Endothelial cell of umbilical vein (primary cell): Measurements from ENCODE around the gene SH3BP2. TPM values are rescaled to one million over a fixed set of nuclear protein-coding genes. Genes with fewer than 3 reads are reported as not detected.

Source experiments
- BruUV-seq: library from RNA; stranded (reverse); fragments of 400-500 nt; replicated peaks from 2 replicates; lab custom pipeline; 2021; lab: Mats Ljungman, UMichigan
- CTCF ChIA-PET: fragments of 300-600, 350-600 bp; sonication (Branson Sonifier 250); formaldehyde crosslinking; loops from one replicate; lab custom pipeline; 2021; ENCODE audit warnings: antibody characterized with exemption, inconsistent platforms; lab: Charles Lee
- POLR2A ChIA-PET: fragments of 300-600, 350-600 bp; sonication (Branson Sonifier 250); formaldehyde crosslinking; loops from one replicate; lab custom pipeline; 2021; ENCODE audit warnings: antibody characterized with exemption, inconsistent platforms; lab: Charles Lee
- DNase-seq: peaks from one replicate; pipeline ENCODE4 v3.0.0-alpha.2; 2011; ENCODE audit warnings: low read depth, low spot score
- FAIRE-seq: peaks from 2 replicates; lab custom pipeline; 2011; peaks lifted over from hg19 to GRCh38; lab: Jason Lieb, UNC
- H2AFZ ChIP-seq: 2 replicates; pipeline ENCODE4 v1.6.0; 2012; ENCODE audit warnings: low read depth, low read length, control low read depth, inconsistent platforms
- H3K27ac ChIP-seq: 2 replicates; pipeline ENCODE4 v1.5.1; 2011; ENCODE audit warnings: low read depth, mild to moderate bottlenecking, control low read depth, low read length, moderate library complexity; ENCODE audit not compliant: insufficient read depth
- H3K27me3 ChIP-seq, 2 experiments: 2 replicates each; pipeline versions ENCODE4 v1.6.0 to v1.6.1; 2011; ENCODE audit warnings: low read length in 2 of 2, mixed read lengths in 1 of 2; ENCODE audit not compliant: control insufficient read depth in 2 of 2, insufficient read depth in 2 of 2
- H3K36me3 ChIP-seq, 2 experiments: 2 replicates in 1 of 2; 3 replicates in 1 of 2; pipeline ENCODE4 v1.5.1; 2011; ENCODE audit warnings: low read length in 2 of 2, mild to moderate bottlenecking in 1 of 2, moderate library complexity in 1 of 2; ENCODE audit not compliant: control insufficient read depth in 2 of 2, insufficient read depth in 2 of 2; ENCODE audit errors: extremely low read depth in 1 of 2
- H3K4me1 ChIP-seq: 3 replicates; pipeline ENCODE4 v1.5.1; 2011; ENCODE audit warnings: mild to moderate bottlenecking, low read length; ENCODE audit not compliant: control insufficient read depth, insufficient read depth; ENCODE audit errors: extremely low read depth
- H3K4me2 ChIP-seq: 2 replicates; pipeline ENCODE4 v1.6.1; 2011; ENCODE audit warnings: low read length, control low read depth, mixed read lengths; ENCODE audit not compliant: insufficient read depth
- H3K4me3 ChIP-seq, 3 experiments: fragments of 200-600 bp in 1 of 3; sonication (generic), shearing (Covaris generic) in 1 of 3; replicated peaks in 1 of 3; 2 replicates each; pipeline ENCODE4 v1.5.1; 2011 to 2016; ENCODE audit warnings: control low read depth in 3 of 3, low read length in 3 of 3, mild to moderate bottlenecking in 2 of 3, inconsistent platforms in 1 of 3, low read depth in 1 of 3, moderate library complexity in 1 of 3; ENCODE audit not compliant: insufficient read depth in 1 of 3
- H3K79me2 ChIP-seq: 2 replicates; pipeline ENCODE4 v1.6.0; 2012; ENCODE audit warnings: low read length, inconsistent platforms; ENCODE audit not compliant: control insufficient read depth, insufficient read depth
- H3K9ac ChIP-seq: replicated peaks from 2 replicates; pipeline ENCODE3; 2011; ENCODE audit warnings: low read length, control low read depth; ENCODE audit not compliant: insufficient read depth; ENCODE audit errors: extremely low read depth
- H3K9me1 ChIP-seq: replicated peaks from 3 replicates; pipeline ENCODE4 v1.6.0; 2011; ENCODE audit warnings: mild to moderate bottlenecking, low read length; ENCODE audit not compliant: control insufficient read depth, insufficient read depth; ENCODE audit errors: extremely low read depth
- H3K9me3 ChIP-seq: replicated peaks from 2 replicates; pipeline ENCODE4 v1.5.1; 2012; ENCODE audit warnings: low read length, inconsistent platforms; ENCODE audit not compliant: control insufficient read depth, insufficient read depth
- H4K20me1 ChIP-seq: replicated peaks from 2 replicates; pipeline ENCODE3; 2011; ENCODE audit warnings: mild to moderate bottlenecking, low read length; ENCODE audit not compliant: control insufficient read depth, insufficient read depth; ENCODE audit errors: extremely low read depth
- CTCF ChIP-seq, 2 donors: IDR thresholded peaks; 1 replicate in 1 of 2; 2 replicates in 1 of 2; pipeline ENCODE4 v1.5.1; 2011; ENCODE audit warnings: low read length in 2 of 2, mild to moderate bottlenecking in 2 of 2, moderate library complexity in 2 of 2, control low read depth in 1 of 2, inconsistent platforms in 1 of 2, low read depth in 1 of 2; ENCODE audit not compliant: insufficient read depth in 1 of 2; ENCODE audit errors: extremely low read depth in 1 of 2
- EZH2 ChIP-seq: IDR thresholded peaks from 2 replicates; pipeline ENCODE4 v1.6.1; 2012; ENCODE audit warnings: borderline replicate concordance, low read depth, mild to moderate bottlenecking, moderate library complexity, low read length, inconsistent platforms; ENCODE audit not compliant: severe bottlenecking
- FOS ChIP-seq: IDR thresholded peaks from 2 replicates; pipeline ENCODE4 v1.6.1; 2011; ENCODE audit warnings: mild to moderate bottlenecking, low read length, moderate library complexity, borderline replicate concordance; ENCODE audit not compliant: insufficient read depth
- GATA2 ChIP-seq: IDR thresholded peaks from 2 replicates; pipeline ENCODE4 v1.7.0; 2011; ENCODE audit warnings: low read depth, mild to moderate bottlenecking, moderate library complexity, mixed read lengths, low read length; ENCODE audit not compliant: insufficient read length, insufficient read depth
- JUN ChIP-seq: IDR thresholded peaks from 2 replicates; pipeline ENCODE4 v1.6.1; 2011; ENCODE audit warnings: borderline replicate concordance, low read depth; ENCODE audit not compliant: insufficient read length, insufficient read depth
- MYC ChIP-seq: IDR thresholded peaks from one replicate; pipeline ENCODE4 v1.6.1; 2011; ENCODE audit warnings: mild to moderate bottlenecking, low read depth, low read length
- POLR2A ChIP-seq: IDR thresholded peaks from 2 replicates; pipeline ENCODE4 v1.6.1; 2012; ENCODE audit warnings: low read depth, mild to moderate bottlenecking, control low read depth, low read length
- POLR2AphosphoS5 ChIP-seq: IDR thresholded peaks from 2 replicates; pipeline ENCODE4 v1.6.1; 2012; ENCODE audit warnings: low read depth, mild to moderate bottlenecking, control low read depth, low read length, moderate library complexity; ENCODE audit not compliant: insufficient read depth
- dilution Hi-C: fragments of 300-500 bp; cut with MboI; formaldehyde crosslinking; loops from one replicate; pipeline ENCODE4 v1.15.0; 2019; ENCODE audit warnings: low sequenced_read_pairs; ENCODE audit not compliant: extremely low pct_ligation_motif_present
- intact Hi-C: fragments of 100-400 bp; cut with micrococcal nuclease; formaldehyde crosslinking; loops from one replicate; pipeline ENCODE4 v1.10.0; 2022
- polyA plus RNA-seq, 4 experiments: library from polyadenylated mRNA; depleted of rRNA in 3 of 4; stranded (reverse) in 3 of 4; unstranded in 1 of 4; fragments of >200 nt; gene quantifications; 2 replicates each; pipeline versions ENCODE4 v1.2.1 to v1.2.3, GENCODE V29; 2011 to 2012; ENCODE audit warnings: missing spikeins in 1 of 4
- total RNA-seq: library from RNA; stranded (reverse); gene quantifications from 2 replicates; pipeline ENCODE4 v1.2.3, GENCODE V29; 2021
- TF ChIP-seq, protein P1 (sequence below): IDR thresholded peaks from 2 replicates; pipeline ENCODE4 v1.6.1; 2011; ENCODE audit not compliant: insufficient read depth, insufficient read length

The SH3BP2 gene
- total and polyA plus RNA-seq, 2 donors (not counting 3 experiments of a cell fraction or from before 2014, with no cell fraction given), result 69.2 to 73.9 TPM

- H3K27me3 ChIP-seq, result no peaks in the 10 kb centered on the region
- no TSS peak for BruUV-seq
- no peak overlapping the region for H2AFZ ChIP-seq
- H3K36me3 ChIP-seq, result peaks cover 7 to 46% of the 10 kb centered on the region in 2 experiments
- no peaks in the 10 kb centered on the region for H3K79me2 ChIP-seq
- no peak overlapping the region for H3K9ac ChIP-seq
- peaks cover 20% of the 10 kb centered on the region for H3K4me1 ChIP-seq
- FAIRE-seq (no peak), DNase-seq (no peak)
- no peaks in the 10 kb centered on the region for H3K9me1 ChIP-seq
- no peak overlapping the region for H3K27ac ChIP-seq
- ChIA-PET CTCF (no interaction called here), POLR2A (no interaction called here)
- no peak overlapping the region for H3K4me3 ChIP-seq
- H4K20me1 ChIP-seq, result no peaks in the 10 kb centered on the region
- dilution Hi-C loops, result no loop called here
- TF ChIP-seq POLR2A (no peak), CTCF (IDR thresholded peaks at IDR 0.05; ENCODE audit: extremely low read depth in 1 of 2, insufficient read depth in 1 of 2, low read depth in 1 of 2, low read length in 2 of 2) (no peak), EZH2 (no peak), POLR2AphosphoS5 (no peak), JUN (no peak), MYC (no peak), GATA2 (no peak), FOS (no peak)
- TF ChIP-seq, protein P1, sequence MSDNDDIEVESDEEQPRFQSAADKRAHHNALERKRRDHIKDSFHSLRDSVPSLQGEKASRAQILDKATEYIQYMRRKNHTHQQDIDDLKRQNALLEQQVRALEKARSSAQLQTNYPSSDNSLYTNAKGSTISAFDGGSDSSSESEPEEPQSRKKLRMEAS, result no peak
- intact Hi-C loops, result no loop called here
- no peaks in the 10 kb centered on the region for H3K9me3 ChIP-seq
- H3K4me2 ChIP-seq, result no peak overlapping the region
Measured at GRCh38 chr4:2743518-2744445, 49.1 kb upstream of the SH3BP2 start.
